Measurements from ENCODE around the gene DPH5.
"Not testable (repeated sequence)": the region's sequence is repeated elsewhere in the genome, so short reads cannot be mapped to it uniquely, and the experiment has no call there.

Gene DPH5

DNA sequence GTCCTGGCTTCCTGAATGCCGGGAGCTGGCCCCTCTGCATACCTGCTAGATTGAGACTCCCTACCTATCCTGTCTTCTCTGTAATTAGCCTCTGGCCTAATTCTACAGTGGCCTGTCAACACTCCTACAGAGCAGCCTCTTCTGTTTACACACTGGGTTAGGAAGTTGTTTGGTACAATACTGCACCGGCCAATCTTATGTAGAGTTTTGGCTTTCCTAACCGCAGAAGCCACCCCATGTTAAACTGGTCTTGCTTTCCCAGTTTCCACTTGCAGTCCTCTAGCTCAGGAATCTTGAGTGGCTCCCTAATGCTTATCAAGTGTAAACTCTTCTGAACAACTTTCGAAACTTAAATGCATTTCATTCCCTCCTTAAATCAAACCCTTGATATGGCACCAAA, 42.8 kb downstream of the DPH5 start:
- DNase-seq: no peak

DNA sequence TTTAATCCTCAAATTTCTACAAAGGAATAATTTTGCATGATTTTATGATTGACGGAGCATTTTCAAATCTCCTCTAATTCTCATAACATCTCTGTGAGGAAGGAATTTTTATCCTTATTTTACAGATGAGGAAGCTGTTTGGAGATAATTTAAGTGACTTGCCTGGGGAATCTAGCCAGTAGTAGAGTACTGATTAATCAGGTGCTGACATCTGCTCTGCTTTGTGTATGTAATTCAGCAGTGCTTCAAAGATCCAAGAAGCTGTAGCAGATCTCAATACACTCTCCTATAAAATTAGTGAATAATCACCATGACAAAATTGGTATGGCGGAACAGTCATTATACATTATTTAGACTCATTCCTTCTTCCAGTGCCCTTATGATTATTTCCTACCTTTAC, 46.0 kb downstream of the DPH5 start:
- DNase-seq: no peak

GRCh38 chr1:100976936-100977335, 48.6 kb downstream of the DPH5 start:
- DNase-seq: no peak

DNA sequence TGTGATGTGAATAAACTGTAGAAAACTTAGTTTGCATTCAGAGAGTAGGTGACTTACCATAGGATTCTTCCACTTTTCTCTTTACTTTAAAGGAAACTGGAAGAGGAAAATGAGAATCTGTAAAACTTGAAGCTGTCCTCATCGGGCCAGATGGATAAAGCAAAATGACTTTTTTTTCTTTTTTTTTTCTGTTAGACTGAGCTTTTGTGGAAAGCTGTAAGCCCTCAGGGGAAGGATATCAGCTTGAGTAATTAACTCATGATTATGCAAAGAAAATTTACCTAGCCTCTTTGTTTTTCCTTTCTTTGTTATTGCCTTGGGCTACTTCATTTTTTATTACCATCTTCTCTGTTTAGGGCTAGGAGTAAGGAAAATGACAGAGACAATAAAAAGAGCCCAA, 53.4 kb downstream of the DPH5 start:
- no peak for DNase-seq

DNA sequence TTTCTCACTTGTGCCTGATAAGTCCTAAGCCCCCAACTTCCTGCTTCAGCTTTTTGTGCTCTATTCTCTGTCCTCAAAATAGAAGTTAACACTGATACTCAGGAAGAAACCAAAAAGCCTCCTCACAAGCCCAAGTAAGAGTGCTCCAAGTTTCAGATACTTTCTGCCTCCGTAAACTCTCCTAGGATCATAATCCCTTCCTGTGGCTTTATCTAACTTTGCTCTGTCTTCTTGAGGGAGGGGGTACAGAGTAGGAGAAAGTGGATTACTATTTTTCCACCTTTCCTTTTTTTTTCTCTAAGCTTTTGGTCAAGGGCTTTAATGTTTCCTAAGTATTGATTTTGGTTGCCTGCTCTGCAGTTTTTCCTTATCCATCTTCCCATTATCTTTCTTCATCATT, 54.6 kb downstream of the DPH5 start:
- no peak for DNase-seq

- no peak for DNase-seq
Measured at GRCh38 chr1:100969327-100969726, 56.3 kb downstream of the DPH5 start.

DNA sequence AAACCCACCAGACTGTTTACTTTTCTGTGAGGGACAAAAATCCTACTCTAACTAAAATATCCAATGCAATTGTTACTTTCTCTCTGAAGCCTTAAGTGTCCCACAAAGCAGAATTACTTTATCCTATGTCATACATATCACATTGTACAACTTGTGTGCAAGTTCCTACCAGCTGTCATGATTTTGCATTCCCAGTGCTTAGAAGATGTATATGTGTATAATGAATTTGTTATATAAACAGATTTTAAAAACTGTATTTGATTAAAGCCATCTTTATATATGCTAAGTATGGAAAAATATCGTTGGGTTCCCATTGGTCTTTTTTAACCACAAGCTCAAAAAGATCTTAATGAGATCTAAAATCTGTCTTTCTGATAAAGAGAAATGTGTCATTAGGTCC, 57.0 kb downstream of the DPH5 start:
- DNase-seq: no peak

- DNase-seq: no peak
Measured at GRCh38 chr1:100960098-100960497, 65.5 kb downstream of the DPH5 start.

GRCh38 chr1:100959502-100960060, 66.0 kb downstream of the DPH5 start:
- no peak for DNase-seq

GRCh38 chr1:100955322-100955721, 70.3 kb downstream of the DPH5 start:
- no peak for DNase-seq

DNA sequence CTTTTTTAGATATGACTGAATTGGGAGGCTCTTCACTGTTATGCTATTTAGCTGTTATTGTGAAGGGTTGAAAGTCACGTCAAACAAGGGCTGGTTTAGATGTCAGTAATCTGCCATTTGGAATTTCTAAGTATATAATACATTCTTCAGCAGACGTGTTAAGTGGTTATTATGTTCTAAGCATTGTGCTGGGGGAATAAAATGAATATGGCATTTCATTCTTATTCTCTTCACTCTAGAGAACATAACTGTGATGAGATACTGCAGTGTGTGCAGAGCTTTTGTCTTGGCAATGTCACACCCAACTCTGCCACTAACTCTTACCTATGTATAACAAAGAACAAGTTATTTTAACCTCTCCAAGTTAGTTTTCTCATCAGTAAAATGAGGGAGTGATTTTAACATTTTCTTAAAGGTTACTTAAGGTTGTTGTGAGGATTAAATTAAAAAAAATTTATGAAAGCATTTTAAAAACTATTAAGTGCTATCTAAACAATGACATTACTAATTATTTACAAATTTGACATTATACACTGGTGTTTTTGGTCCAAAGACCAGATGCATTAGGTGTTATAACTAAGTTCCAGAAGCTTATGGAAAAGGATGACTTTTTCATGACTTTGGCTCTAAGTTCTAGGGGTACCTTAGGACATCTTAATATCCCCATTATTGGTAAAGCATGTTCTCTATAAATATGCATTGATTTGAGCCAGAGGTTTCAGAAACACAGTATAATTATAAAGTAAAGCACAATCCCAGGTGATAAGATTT, 71.4 kb downstream of the DPH5 start:
- no peak for DNase-seq

DNA sequence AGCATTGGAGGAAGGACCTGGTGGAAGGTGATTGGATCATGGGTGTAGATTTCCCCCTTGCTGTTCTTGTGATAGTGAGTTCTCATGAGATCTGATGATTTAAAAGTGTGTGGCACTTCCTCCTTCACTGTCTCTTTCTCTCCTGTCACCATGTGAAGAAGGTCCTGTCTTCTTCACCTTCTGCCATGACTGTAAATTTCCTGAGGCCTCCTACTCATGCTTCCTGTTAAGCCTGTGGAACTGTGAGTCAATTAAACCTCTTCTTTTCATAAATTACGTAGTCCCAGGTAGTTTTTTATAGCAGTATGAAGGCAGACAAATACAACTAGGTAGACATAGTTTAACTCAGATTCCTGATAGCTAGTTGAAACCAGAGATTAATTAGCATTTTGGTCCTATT, 72.6 kb downstream of the DPH5 start:
- DNase-seq: peak in 1 of 2 donors; percentile 34

- no peak for DNase-seq
Measured at GRCh38 chr1:100952104-100952745, 73.4 kb downstream of the DPH5 start.

GRCh38 chr1:100950781-100951180, 74.8 kb downstream of the DPH5 start:
- DNase-seq: no peak

DNA sequence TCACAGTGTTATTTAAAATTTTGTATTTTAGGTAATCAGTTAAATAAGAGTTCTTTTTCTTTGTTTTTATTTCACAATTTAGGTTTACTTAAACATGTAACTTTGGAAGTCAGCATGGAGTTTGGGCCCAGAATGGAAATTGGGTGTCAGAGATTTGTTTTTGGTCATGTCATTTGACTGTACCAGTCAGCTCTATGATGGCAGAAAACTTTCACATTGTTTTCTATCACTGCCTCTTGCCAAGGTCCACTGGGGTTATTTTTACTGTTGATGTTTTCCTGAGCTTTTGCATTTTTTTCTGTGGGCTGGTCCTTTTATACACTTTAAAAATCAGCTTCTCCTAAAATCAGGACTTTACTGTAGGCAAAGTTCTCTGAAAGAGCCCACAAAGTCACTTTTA, 75.2 kb downstream of the DPH5 start:
- no peak for DNase-seq

DNA sequence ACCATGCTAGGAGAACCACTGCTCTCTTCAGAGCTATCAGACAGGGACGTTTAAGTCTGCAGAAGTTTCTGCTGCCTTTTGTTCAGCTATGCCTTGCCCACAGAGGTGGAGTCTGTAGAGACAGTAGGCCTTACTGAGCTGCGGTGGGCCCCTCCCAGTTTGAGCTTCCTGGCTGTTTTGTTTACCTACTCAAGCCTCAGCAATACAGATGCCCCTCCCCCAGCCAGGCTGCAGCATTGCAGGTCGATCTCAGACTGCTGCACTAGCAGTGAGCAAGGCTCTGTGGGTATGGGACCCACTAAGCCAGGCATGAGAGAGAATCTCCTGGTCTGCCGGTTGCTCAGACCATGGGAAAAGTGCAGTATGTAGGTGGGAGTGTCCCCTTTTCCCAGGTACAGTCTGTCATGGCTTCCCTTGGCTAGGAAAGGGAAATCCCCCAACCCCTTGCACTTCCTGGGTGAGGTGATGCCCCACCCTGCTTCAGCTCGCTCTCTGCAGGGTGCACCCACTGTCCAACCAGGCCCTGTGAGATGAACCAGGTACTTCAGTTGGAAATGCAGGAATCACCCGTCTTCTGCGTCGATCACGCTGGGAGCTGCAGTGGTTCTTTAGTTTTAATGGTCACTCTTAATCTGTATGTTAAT, 75.9 kb downstream of the DPH5 start:
- peak; percentile 41 to 50 for DNase-seq

GRCh38 chr1:100948721-100949405, 76.7 kb downstream of the DPH5 start:
- DNase-seq: not testable (repeated sequence)

DNA sequence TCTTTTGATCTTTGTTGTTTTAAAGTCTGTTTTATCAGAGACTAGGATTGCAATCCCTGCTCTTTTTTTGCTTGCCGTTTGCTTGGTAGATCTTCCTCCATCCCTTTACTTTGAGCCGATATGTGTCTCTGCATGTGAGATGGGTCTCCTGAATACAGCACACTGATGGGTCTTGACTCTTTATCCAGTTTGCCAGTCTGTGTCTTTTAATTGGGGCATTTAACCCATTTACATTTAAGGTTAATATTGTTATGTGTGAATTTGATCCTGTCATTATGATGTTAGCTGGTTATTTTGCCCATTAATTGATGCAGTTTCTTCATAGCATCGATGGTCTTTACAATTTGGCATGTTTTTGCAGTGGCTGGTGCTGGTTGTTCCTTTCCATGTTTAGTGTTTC, 77.8 kb downstream of the DPH5 start:
- not testable (repeated sequence) for DNase-seq

DNA sequence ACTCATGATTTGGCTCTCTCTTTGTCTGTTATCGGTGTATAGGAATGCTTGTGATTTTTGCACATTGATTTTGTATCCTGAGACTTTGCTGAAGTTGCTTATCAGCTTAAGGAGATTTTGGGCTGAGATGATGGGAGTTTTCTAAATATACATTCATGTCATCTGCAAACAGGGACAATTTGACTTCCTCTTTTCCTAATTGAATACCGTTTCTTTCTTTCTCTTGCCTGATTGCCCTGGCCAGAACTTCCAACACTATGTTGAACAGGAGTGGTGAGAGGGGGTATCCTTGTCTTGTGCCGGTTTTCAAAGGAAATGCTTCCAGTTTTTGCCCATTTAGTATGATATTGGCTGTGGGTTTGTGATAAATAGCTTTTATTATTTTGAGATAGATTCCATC, 79.5 kb downstream of the DPH5 start:
- DNase-seq: not testable (repeated sequence)

DNA sequence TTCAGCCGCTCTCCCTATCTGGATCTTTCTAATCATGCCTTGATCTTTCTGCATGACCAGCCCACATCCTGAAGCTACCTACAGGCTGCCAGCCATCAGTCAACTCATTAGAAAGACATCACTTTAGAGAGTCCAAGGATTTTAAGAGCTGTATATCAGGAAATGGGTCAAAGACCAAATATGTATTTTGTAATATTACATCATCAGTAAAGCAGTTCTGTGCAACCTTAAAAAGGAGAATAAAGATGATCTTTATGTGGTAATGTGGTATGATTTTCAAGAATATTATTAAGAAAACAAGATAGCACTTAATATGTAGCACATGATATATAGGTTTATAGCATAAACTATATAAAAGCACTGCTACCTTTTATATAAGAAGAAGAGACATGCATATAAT, 82.1 kb downstream of the DPH5 start:
- no peak for DNase-seq

DNA sequence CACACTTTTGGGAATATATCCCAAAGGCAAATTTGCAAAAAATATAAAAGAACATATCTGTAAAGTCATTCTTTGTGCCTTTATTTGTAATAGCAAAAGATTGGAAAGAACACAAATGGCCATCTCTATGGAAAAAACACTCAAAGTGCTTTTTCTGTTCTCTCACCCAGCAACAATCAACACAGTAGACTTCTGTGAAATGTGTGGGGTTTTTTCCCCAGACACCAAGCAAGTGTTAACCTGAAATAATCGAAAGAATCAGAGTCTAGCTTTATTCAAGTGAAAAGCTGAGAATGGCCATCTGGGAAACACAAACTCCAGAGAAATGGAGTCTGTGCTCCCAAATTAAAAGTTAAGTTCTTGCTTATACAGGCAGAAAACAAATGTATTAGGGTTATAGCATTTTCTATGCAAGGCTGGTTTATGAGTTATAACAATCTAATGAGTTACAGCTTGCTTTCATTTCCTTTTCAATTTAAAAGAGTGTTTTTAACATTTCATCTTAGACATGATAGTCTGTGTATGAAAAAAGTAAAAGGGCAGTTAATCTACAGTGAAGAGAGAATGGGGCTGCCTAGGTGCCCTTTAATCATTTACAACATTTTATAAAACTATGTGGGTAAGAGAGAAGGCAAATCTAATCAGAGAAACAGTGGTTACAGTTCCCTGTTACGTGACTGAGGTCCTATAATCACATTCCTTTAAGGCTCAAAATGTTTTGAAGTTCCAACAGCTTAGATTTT, 83.1 kb downstream of the DPH5 start:
- DNase-seq: no peak

- DNase-seq: no peak
Measured at GRCh38 chr1:100941580-100942216, 83.9 kb downstream of the DPH5 start.

All from activated CD4-positive, alpha-beta T cell treated with anti-CD3 and anti-CD28 coated beads for 4 hours (primary cell).